DMS53 (cell line): Measurements from ENCODE around the gene CHGA.

Experiments used
- DNase-seq: peaks from one replicate; lab custom pipeline; 2025; lab: John Stamatoyannopoulos, UW

Gene CHGA

GRCh38 chr14:92922883-92923743 lies at the start of gene CHGA:
TSS of gene CHGA (plus strand) at chr14:92923150. CDS start at chr14:92923360, 210 bp downstream.
- peak; percentile 61 for DNase-seq

GRCh38 chr14:92874962-92875661 lies 47.8 kb upstream of the CHGA start:
- DNase-seq, result no peak

GRCh38 chr14:92877757-92878431 lies 45.1 kb upstream of the CHGA start:
- no peak for DNase-seq

- no peak for DNase-seq
Observed at GRCh38 chr14:92880351-92880750, 42.6 kb upstream of the CHGA start.

- peak; percentile 41 for DNase-seq
Observed at GRCh38 chr14:92880851-92881250, 42.1 kb upstream of the CHGA start.

- DNase-seq, result no peak
Observed at GRCh38 chr14:92883066-92883465, 39.9 kb upstream of the CHGA start.

- DNase-seq, result no peak
Observed at GRCh38 chr14:92884410-92884809, 38.5 kb upstream of the CHGA start.

- DNase-seq, result no peak
Observed at GRCh38 chr14:92885279-92886061, 37.5 kb upstream of the CHGA start.

- no peak for DNase-seq
Observed at GRCh38 chr14:92886337-92886736, 36.6 kb upstream of the CHGA start.

- no peak for DNase-seq
Observed at GRCh38 chr14:92887157-92887556, 35.8 kb upstream of the CHGA start.

GRCh38 chr14:92888896-92889295 lies 34.1 kb upstream of the CHGA start:
- no peak for DNase-seq

- DNase-seq, result peak; percentile 60
Observed at GRCh38 chr14:92890830-92891588, 31.9 kb upstream of the CHGA start.

GRCh38 chr14:92892589-92892988 lies 30.4 kb upstream of the CHGA start:
- no peak for DNase-seq

GRCh38 chr14:92895352-92895878 lies 27.5 kb upstream of the CHGA start:
- DNase-seq, result no peak

GRCh38 chr14:92897922-92898565 lies 24.9 kb upstream of the CHGA start:
- no peak for DNase-seq

- DNase-seq, result no peak
Observed at GRCh38 chr14:92898566-92899131, 24.3 kb upstream of the CHGA start.

GRCh38 chr14:92900660-92901059 lies 22.3 kb upstream of the CHGA start:
- DNase-seq, result no peak

GRCh38 chr14:92902191-92902590 lies 20.8 kb upstream of the CHGA start:
- DNase-seq, result no peak

GRCh38 chr14:92902726-92903125 lies 20.2 kb upstream of the CHGA start:
- DNase-seq, result no peak

- DNase-seq, result no peak
Observed at GRCh38 chr14:92903359-92903758, 19.6 kb upstream of the CHGA start.
